GM10266 (cell line): Measurements from ENCODE around the gene C1orf52.

Experiments used
- DNase-seq: peaks from one replicate; pipeline ENCODE4 v3.0.0; 2012; ENCODE audit errors: extremely low spot score
- CTCF ChIP-seq: IDR thresholded peaks from 2 replicates; pipeline ENCODE4 v1.5.1; 2012; ENCODE audit warnings: mild to moderate bottlenecking, low read depth; ENCODE audit not compliant: control insufficient read depth, insufficient read depth; ENCODE audit errors: missing control alignments

Gene C1orf52

GRCh38 chr1:85259118-85259911, at the start of gene C1orf52:
Gene C1orf52 (minus strand): TSS chr1:85259662. CDS start chr1:85259633, 29 bp downstream.
- DNase-seq: peak; percentile 89
- peak; percentile 95 for TF ChIP-seq CTCF

GRCh38 chr1:85308833-85309350, 49.4 kb upstream of the C1orf52 start:
- no peak for DNase-seq
- TF ChIP-seq CTCF: no peak

- TF ChIP-seq CTCF: peak; percentile 88
- peak; percentile 60 for DNase-seq
Observed at GRCh38 chr1:85307987-85308832, 48.7 kb upstream of the C1orf52 start.

GRCh38 chr1:85306236-85306635, 46.8 kb upstream of the C1orf52 start:
- DNase-seq: no peak
- no peak for TF ChIP-seq CTCF

GRCh38 chr1:85303440-85304162, 44.1 kb upstream of the C1orf52 start:
- no peak for TF ChIP-seq CTCF
- no peak for DNase-seq

GRCh38 chr1:85300140-85300539, 40.7 kb upstream of the C1orf52 start:
- TF ChIP-seq CTCF: no peak
- DNase-seq: no peak
